Erythroblast (primary cell): ENCODE measurements around the gene TOX3.

Experiments
- DNase-seq, 2 experiments: peaks; one replicate each; lab custom pipeline; 2025; lab: John Stamatoyannopoulos, UW
- GATA1 ChIP-seq: IDR thresholded peaks from 2 replicates; pipeline ENCODE4 v1.6.1; 2011; ENCODE audit warnings: low read depth, mild to moderate bottlenecking, control low read depth, low read length, moderate library complexity
- POLR2A ChIP-seq: IDR thresholded peaks from 2 replicates; pipeline ENCODE4 v1.6.1; 2011; ENCODE audit warnings: mild to moderate bottlenecking, low read length

The TOX3 gene

GRCh38 chr16:52476111-52476510 lies 70.8 kb downstream of the TOX3 start:
- TF ChIP-seq GATA1, result no peak
- no peak for TF ChIP-seq POLR2A

DNA sequence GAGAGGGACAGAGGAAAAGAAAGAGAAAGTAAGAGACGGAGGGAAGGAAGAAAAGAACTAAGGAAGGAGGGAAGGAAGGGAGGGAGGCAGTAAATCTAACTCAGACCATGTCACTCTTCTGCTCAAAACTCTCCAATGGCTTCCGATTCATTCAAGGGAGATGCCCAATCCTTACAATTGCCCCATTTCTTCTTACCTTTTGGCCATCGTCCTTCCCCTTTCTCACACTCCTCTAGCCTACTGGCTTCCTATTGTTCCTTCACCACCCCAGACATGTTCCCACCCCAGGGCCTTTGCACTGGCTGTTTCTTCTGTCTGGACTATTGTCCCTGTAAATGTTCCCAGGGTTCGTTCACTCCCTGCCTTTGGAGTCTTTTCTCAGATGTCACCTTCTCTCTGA lies 72.3 kb downstream of the TOX3 start:
- DNase-seq, result no peak
- TF ChIP-seq POLR2A, result no peak
- TF ChIP-seq GATA1, result no peak

More at GRCh38 chr16:52476111-52476510, 70.8 kb downstream of the TOX3 start:
- DNase-seq, result no peak

DNA sequence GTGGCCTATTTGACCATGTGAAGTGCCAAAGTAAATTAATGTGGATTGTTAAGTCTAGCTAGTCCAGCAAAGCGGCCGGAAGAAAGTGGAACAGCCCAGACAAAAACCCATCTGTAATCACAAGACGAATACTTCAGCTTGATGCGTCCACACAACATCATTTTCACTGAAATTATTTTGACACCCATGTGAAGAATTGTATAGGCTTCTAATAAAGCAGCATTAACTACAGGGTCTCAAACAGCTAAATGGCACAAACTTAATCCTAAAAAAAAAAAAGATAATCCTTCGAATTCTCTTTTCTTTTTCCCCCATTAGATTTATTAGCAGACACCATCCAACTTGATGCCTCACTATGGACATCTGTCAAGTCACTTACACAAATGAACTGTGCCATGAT lies 73.8 kb downstream of the TOX3 start:
- no peak for DNase-seq
- TF ChIP-seq POLR2A (no peak), GATA1 (no peak)

DNA sequence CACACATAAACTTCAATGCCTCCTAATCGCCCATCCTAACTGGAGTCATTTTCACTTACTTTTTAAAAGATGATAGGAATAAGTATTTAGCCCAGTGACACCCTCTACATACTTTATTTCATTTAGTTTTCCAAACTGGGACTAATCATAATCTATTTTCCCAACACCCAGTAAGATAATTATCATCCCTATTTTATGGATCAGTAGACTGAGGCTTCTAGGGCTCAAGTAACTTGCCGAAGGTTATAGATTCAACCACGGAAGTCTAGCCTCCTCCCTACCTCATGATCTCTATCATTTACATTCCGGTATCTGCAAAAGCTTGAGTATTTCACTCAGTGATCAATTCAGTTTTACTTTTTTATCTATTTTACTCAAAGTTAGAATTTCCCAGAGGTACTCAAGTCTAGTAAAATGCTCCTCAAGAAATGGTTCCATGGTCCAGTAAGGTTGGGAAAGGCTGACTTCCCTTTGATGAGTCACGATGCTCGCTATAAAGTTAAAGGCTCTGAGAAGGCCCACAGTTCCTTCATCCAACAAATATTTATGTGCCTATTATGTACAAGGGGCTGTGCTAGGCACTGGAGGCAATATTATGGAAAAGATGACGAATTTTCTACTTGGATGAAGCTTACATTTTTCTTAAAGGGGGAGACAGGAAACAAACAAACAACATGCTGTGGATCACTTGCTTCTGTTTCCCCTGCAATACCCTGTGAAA lies 75.1 kb downstream of the TOX3 start:
- no peak for DNase-seq

GRCh38 chr16:52470585-52470984 lies 76.4 kb downstream of the TOX3 start:
- TF ChIP-seq GATA1 (no peak), POLR2A (no peak)
- DNase-seq, result no peak

More for the DNA sequence above, 75.1 kb downstream of the TOX3 start:
- TF ChIP-seq POLR2A (no peak), GATA1 (no peak)

DNA sequence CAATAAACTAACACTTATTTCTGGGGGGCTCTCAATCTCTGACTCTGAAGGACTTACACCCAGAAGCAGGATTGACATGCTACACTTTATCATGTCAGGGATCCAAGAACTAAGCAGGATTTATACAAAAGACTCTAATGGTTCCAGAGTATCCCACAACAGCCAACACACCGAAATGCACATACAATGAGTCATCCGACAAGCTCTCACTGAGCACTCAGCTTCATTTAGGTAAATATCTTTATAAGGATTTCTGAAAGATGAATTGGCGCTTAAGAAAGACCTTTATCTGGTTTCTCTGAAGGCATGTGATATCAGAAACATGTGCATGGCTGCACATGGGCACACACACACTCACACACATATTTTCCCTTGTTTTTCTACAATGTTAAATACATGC lies 77.2 kb downstream of the TOX3 start:
- no peak for TF ChIP-seq GATA1
- TF ChIP-seq POLR2A, result no peak
- DNase-seq, result no peak

- no peak for DNase-seq
- TF ChIP-seq GATA1 (no peak), POLR2A (no peak)
These were observed 77.9 kb downstream of the TOX3 start for GRCh38 chr16:52469091-52469490.

DNA sequence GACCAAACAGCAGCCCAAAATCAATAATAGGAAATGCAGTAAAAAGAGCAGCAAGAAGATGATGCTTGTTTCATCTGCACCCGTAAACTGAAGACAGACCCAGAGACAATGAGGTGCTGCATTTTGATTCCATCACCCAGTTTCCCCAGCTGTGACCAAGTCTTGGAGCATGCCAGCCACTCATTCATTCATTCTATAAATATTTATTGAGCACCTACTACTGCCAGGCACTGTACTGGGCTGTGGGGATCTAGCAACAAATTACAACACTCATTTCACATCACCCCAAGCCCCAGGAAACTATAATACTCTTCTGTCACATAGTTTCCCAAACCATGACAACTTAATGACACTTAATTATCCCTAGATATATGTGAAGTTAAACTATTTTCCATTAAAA lies 79.2 kb downstream of the TOX3 start:
- TF ChIP-seq GATA1, result no peak
- TF ChIP-seq POLR2A, result no peak
- DNase-seq, result no peak

GRCh38 chr16:52466994-52467393 lies 79.9 kb downstream of the TOX3 start:
- TF ChIP-seq POLR2A, result no peak
- no peak for TF ChIP-seq GATA1
- DNase-seq, result no peak

DNA sequence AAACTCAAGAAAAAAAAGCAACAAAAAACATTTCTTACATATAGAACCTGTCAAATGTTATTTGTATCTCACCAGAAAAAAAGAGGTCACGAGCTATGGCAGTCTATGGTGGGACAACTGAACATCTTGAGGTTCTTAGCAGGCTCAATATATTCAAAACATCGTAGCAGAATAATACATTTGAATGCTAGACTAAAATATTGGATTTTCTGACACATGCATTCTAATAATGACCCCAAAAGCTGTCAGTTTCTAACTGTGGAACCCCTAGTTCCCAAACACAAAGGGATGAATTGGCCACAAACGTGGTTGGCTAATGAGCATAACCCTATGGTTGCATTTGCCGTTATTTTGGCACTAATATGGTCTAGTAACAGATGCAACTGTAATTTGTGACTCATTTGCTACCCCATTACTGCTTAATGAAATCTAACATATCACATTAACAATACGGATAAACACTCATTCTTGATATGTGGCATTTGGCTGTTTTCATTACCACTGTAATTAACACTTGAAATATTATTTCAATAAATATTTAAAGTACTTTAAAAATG lies 81.2 kb downstream of the TOX3 start:
- TF ChIP-seq POLR2A (no peak), GATA1 (no peak)
- DNase-seq, result no peak

DNA sequence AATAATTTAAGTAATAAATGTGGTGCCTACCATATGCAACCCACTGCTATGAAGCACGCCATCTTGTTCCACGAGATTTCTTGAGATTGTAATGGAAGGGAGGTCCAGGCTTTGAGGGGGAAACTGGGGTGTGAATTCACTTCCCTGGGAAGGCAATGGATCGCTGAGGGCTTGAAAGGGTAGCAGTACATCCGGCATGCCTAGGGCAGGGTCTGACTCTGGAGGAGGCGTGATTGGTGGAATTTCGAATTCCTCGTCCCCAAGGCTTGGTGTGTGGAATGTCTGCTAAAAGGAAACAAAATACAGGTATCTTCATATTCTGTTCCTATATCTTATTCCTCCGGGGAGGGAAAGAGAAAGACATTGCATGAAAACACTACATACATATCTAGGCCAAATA lies 83.0 kb downstream of the TOX3 start:
- no peak for TF ChIP-seq GATA1
- TF ChIP-seq POLR2A, result no peak
- DNase-seq, result no peak

- no peak for DNase-seq
- no peak for TF ChIP-seq GATA1
- TF ChIP-seq POLR2A, result no peak
These were observed 84.1 kb downstream of the TOX3 start for GRCh38 chr16:52462816-52463215.

DNA sequence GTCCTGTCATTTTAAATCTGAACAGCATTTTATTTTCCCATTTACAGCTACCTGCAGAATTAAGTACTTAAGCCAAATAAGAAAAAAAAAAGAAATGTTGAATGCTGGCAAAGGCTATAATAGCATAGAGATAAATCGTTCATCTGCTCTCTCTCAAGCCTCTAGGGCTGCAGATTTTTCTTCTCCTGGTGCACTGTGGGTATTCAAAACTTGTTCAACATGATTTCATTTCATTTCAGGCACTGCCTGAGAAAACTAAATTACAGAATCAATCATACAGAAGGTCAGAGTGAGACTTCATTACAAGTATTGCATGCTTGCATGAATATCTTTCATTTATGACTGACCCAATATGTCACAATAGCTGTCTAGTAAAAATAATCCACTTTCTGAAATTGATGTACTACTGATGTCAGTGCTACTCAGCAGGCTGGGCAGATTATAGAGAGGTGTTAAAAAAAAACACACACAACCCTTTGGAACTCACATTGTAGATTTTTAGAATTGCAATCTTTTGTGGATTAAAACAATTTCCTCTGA lies 86.2 kb downstream of the TOX3 start:
- no peak for TF ChIP-seq GATA1
- no peak for TF ChIP-seq POLR2A
- DNase-seq, result no peak

GRCh38 chr16:52456368-52456767 lies 90.6 kb downstream of the TOX3 start:
- no peak for DNase-seq

GRCh38 chr16:52455549-52456277 lies 91.2 kb downstream of the TOX3 start:
- DNase-seq, result no peak
- no peak for TF ChIP-seq POLR2A
- TF ChIP-seq GATA1, result no peak

More at GRCh38 chr16:52456368-52456767, 90.6 kb downstream of the TOX3 start:
- TF ChIP-seq GATA1 (no peak), POLR2A (no peak)
